HG03378 (cell line): Measurements from ENCODE around the gene LSM11.

Experiments used
- ATAC-seq: cut with Tn5 transposase; IDR thresholded peaks from one replicate; pipeline ENCODE4 v1.9.1; 2021; ENCODE audit warnings: mild to moderate bottlenecking, moderate library complexity; ENCODE audit not compliant: unreplicated experiment

The LSM11 gene

GRCh38 chr5:157766902-157767301 is 23.4 kb downstream of the LSM11 start:
- no peak for ATAC-seq

GRCh38 chr5:157767689-157768088 is 24.2 kb downstream of the LSM11 start:
- no peak for ATAC-seq

GRCh38 chr5:157770665-157771064 is 27.2 kb downstream of the LSM11 start:
- ATAC-seq, result no peak

- ATAC-seq, result no peak
Measured at GRCh38 chr5:157772127-157772526, 28.6 kb downstream of the LSM11 start.

GRCh38 chr5:157778121-157778805 is 34.8 kb downstream of the LSM11 start:
- no peak for ATAC-seq

- no peak for ATAC-seq
Measured at GRCh38 chr5:157779221-157779620, 35.7 kb downstream of the LSM11 start.

GRCh38 chr5:157785801-157786200 is 42.3 kb downstream of the LSM11 start:
- ATAC-seq, result no peak

GRCh38 chr5:157793301-157793700 is 49.8 kb downstream of the LSM11 start:
- ATAC-seq, result no peak

- ATAC-seq, result no peak
Measured at GRCh38 chr5:157799578-157799977, 56.1 kb downstream of the LSM11 start.

GRCh38 chr5:157800137-157800536 is 56.6 kb downstream of the LSM11 start:
- no peak for ATAC-seq

GRCh38 chr5:157802736-157803135 is 59.2 kb downstream of the LSM11 start:
- ATAC-seq, result no peak

GRCh38 chr5:157808043-157808442 is 64.5 kb downstream of the LSM11 start:
- no peak for ATAC-seq
